G401.6 (cell line): Measurements from ENCODE around the gene ANTXRL.
"Not testable (repeated sequence)": the region's sequence is repeated elsewhere in the genome, so short reads cannot be mapped to it uniquely, and the experiment has no call there.

ENCODE experiments used
- FAIRE-seq: peaks from 2 replicates; lab custom pipeline; 2012; peaks lifted over from hg19 to GRCh38; lab: Jason Lieb, UNC

Gene ANTXRL

DNA sequence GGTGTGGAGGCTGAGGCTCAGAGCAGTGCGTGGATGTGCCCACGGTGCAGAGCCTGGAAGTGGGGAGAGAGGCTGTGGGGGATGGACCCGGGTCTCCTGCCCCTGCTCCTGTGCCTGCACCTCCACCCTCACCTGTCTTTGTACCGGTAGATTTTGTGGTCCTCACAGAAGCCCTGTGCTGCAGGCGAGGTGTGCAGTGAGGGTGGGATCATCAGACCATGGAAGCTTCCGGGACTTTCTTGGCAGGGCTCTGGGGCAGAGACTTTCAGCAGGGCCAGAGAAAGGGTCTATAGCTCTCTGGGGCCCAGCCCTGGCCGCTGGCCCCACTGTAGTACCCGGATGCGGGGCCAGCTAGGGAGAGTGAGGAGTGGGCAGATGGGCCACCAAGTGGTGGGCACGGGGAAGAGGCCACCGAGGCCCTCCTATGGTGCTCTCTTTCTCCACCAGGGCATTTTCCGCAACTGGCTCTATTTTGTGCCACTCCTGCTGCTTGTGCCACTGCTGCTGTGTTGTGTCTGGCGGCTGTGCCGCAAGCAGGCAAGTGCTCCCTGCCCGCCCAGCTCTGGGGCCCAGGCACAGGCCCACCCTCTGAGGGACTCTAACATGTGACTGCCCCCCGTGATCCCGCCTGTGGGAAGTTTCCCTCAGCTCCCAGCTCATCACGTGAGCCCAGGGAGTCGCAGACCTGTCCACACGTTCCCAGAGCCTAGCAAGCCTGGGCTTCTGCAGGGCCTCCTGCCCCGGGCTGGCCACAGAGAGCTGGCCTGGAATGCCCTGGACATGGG is 22.1 kb downstream of the ANTXRL start:
- FAIRE-seq: no peak

DNA sequence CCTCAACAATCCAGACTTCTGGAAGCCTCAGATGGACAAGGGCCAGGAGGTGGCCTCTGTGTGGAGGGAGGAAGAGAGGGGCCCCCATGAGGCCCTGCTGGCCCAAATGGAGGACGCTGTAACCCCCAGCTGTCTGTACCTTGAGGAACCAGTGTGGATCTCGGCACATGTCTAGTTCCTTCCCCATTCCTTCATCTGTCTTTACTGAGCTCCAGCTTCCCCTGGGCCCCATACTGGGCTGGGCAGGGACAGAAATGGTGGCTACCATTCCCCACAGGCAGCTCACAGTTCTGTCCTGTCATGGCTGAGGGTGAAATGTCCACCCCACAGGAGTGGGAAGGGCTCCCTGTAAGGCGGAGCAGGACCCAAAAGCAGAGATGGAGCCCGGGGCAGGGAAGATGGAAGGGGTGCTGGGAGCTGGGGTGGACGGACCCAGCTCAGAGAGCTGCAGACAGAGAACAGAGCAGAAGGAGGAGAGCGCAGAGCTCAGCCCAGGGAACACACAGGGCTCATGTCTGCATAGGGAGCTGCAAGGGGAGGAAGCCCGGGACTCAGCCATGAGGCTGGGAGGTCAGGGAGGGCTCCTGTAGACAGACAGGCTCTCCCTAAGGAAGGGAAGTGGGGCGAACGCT is 22.8 kb downstream of the ANTXRL start:
- FAIRE-seq: no peak

DNA sequence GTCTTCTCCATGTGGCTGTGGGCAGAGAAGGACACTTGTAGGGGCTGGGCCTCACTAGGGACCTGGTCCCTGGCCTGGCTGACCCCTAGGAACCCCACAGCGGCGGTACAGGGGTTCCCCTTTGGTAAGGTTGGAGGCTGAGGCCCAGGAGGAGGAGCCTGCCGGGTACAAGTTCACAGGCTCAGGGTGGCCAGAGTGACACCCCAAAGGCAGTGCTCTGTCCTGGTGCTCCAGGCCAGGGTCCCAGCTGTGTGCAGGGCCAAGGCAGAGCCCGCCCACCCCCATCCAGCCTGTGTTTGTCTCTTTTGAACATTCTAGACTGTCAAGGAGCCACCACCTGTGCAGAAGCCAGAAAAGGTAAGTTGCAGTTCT is 23.3 kb downstream of the ANTXRL start:
- no peak for FAIRE-seq

DNA sequence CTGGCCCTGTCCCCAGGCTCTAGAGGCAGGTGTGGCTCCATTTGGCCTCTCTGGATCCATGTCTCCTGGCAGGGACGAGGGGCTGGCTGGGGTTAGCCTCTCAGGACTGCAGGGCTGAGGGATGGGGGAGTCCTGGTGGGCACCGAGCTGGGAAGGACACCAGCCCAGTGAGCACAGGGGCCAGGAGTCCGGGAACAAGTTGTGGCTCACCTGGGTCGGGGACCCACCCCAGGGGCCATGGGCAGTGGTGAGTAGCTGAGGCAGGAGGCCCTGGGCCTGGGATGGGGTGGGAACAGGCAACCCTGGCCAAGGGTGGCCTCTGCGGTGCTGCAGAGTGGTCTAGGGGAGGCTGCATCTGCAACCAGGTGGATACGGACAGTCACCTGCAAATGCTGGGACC is 24.1 kb downstream of the ANTXRL start:
- FAIRE-seq: no peak

DNA sequence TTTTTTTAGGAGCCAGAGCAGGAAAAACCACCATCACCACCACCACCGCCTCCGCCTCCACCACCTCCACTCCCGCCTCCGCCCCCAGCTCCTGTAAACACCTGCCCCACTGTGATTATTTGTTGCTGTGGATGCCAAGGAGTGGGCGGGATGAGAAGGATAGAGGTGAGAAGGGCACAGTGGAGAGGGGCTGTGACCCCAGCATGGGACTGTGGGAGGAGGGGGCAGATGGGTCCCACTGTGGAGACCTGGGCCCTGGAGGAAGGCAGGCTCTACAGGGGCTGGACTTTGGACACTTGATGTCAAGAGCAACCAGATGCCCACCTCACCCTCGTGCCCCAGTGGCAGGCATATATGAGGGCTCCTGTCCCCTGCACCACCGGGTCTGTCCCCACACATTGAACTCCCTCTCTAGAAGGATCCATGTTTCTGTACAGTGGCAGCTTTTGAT is 24.7 kb downstream of the ANTXRL start:
- FAIRE-seq: no peak

DNA sequence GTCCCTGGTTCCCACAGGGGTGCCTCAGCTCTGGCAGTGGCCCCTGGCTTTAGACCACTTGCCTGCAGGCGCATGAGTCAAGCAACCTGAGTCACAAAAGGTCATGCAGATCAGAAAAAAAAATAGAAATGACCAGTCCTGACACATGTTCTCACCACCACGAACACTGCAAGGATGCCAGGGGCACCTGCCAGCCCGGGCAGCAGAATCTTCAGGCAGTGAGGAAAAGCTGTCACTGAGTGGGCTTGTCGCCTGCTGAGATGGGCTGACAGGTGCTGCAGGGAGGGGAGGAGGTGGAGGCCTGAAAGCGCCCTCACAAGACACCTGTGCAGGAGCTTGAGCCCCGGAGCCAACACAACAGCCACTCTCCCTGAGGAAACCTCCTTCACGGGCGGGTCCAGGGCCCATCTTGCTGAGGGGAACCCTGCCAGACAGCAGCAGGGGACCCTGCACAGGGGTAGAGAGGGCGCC is 25.2 kb downstream of the ANTXRL start:
- not testable (repeated sequence) for FAIRE-seq

DNA sequence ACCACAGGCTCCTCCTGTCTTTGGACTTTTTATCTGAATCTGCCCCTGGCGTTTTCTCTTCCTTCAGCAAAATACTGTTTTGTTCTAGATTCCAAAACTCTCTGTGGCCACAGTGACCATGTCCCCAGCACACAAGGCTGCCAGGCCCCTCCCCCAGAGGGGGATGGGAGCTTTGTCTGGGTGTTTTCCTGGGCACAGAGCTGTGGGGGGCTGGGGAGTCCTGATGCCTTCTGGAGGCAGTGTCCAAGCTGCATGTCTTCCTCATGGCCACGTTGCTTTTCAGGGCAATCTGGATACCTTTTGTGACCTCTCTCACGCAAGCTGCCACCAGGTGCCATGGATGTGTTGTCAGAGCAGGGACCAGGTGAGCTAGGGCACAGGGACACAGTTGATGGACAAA is 26.2 kb downstream of the ANTXRL start:
- FAIRE-seq: no peak

DNA sequence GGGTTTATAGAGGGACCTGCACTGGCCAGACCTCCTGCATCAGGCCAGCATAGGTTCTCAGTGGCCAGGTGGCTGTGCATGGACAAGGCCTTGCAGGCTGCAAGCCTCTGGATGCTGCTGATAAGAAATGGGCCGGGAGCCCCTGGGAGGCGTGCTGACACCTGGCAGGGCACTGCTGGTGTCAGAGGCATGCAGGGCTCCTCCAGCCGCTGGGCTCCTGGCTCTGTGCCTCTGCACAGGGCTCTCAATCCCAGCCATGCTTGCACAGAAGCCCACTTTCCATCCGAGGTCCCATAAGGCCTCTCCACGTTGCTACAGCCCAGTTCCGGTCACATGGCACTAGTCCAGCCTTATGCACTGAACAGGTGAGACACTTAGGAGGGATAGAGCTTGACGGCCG is 27.3 kb downstream of the ANTXRL start:
- FAIRE-seq: no peak

DNA sequence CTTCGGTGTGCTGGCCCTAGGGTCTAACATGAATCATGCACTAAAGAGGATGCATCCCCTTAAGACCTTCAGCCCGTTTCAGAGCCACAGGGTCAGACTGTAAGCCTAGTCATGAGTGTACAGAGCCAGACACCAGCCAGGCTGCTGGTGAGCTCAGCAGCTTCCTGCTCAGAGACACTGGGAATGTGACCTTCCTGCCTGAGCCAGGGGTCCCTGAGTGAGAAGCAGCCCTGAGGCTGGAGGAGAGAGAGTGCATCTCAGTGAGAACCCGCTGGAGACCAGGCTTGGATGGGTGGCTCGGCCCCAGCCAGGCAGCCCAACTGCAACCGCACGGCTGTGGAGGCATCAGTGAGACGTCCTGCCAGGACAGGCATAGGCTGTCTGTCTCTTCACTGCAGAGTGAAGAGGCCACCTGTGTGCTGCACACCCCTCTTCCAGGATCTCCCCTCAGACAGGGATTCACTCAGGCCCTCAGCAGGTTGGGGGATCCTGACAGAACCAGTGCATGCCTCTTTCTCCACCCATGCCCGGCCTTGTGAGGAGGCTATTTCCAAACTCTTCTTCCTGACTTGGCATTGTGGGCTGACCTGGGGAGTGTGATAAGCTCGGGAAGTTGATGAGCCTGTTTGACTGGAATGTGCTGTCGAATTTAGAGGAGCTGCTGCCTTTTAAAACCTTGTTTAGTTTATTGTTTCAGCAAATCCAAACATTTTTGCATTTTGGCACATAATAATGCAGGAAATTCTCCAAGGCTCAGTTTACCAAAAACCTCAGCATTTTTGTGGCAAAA is 28.5 kb downstream of the ANTXRL start:
- FAIRE-seq: not testable (repeated sequence)

DNA sequence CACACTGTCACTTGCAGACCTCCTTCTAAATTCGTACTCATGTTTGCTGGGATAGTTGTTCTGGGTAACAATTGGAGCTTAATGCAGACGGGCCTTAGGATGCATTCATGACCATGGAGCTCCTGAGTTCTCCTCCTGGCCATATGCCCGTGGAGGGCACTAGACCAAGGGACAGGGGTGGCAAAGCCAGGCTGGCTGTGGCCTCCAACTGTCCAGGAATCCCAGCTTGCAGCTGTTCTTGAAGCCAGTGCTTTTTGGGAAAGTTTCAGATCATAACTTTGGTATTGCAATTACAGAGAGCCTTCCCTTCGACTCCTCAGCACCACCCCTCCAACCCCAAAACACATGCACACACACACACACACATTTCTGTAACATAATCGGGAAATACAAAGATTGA is 30.6 kb downstream of the ANTXRL start:
- no peak for FAIRE-seq

DNA sequence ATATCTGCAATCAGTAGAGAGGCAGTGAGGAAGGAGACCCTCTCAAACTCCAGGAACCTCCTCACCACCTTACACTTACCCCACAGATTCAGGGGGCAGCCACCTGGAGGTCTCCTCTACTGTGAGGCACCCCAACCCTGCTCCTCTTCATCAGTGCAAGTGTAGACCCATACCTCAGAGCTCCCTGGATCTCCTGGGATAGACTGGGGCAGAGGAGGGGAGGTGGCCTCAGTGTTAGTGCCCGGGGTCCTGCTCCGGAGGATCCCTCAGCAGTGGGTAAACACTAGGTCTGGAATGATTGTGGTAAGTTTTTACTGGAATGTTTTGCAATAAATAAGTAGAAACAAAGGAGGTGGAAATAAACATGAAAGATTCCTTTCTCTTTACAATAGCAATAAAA is 31.1 kb downstream of the ANTXRL start:
- FAIRE-seq: no peak

DNA sequence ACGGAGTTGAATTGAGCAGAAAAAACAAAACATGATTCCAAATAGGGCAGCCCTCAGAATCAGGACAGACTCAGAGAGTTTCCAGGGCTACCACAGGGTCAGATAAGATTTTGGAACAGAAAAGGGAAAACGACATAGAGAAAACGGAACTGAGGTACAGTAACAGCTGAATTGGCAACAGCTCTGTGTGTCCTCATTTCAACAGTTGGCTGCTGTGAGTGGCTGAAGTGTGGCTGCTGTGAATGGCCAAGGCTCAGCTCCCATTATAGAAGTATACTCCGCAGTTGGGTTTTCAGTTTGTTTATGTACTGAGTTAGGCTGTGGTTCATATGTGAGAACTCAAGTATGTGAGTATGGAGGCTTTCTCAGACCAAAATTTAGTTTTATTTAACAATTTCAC is 32.0 kb downstream of the ANTXRL start:
- FAIRE-seq: no peak

DNA sequence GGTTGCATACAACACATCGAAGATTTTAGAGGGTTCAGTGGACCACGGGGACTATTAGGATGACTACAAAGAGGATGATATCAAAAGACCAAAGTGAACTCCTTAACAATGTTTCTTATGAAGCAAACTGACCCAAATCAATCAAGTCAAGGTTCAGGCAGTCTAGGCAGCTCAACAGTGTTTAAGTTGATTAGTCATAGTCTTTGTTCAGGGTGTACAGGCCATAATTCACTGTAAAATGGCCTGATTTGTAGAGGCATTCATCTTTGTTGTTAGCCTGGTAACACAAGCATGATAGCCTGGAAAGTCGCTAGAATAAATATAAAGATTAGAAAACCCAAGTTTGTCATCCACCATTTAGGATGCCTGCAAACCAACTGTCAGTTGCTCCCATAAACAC is 32.6 kb downstream of the ANTXRL start:
- FAIRE-seq: no peak

DNA sequence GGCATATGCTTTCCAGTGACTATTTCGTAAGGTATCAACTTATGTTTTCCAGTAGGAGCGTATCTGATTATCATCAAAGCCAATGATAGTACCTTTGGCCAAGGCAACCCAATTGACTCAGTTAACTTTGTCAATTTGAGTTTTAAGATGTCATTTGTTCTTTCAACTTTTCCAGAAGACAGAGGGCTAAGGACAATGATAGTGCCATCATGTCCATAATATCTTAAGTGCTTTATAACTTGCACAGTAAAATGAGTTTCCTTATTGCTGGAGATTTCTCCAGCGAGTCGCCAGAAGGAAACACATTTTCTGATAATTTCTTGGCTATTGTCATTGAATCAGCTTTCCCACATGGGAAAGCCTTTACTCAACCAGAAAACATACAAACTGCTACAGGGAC is 35.0 kb downstream of the ANTXRL start:
- no peak for FAIRE-seq

DNA sequence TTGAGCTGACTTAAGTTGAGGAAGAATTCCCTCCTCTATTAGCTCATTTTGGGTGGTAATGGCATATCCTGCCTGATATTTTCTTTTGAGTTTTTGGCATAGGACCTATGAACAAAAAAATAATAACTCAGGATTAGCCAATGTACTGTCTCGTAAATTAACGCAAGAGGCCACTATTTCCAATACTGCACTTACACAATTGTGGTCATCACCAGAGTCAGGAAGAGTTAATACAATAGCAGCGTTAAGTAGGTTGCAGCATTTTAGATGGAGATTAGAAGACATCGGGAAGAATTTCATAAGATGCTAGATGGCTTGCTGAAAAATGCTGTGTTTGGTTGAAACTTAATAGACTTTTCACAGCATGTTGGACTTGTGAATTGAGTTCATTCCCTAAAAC is 36.4 kb downstream of the ANTXRL start:
- FAIRE-seq: no peak

DNA sequence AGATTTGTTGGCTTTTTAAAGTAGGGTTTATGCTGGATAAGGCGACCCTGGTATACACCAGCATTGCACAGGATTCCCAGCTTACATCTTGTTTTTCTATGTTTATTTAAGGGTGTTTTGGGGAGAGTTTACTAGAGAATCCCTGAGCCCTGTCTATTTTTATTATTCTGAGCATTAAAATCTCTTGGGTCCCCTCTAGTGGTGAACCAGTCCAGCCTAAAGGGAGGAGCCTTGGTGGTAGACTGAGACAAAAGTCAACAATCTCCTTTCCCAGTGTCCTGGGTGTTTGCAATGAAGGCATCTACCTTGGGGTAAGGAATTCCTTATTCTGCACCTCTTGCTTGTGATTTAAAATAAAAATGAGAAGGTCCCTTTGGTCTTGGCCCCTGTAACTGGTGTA is 38.2 kb downstream of the ANTXRL start:
- no peak for FAIRE-seq

DNA sequence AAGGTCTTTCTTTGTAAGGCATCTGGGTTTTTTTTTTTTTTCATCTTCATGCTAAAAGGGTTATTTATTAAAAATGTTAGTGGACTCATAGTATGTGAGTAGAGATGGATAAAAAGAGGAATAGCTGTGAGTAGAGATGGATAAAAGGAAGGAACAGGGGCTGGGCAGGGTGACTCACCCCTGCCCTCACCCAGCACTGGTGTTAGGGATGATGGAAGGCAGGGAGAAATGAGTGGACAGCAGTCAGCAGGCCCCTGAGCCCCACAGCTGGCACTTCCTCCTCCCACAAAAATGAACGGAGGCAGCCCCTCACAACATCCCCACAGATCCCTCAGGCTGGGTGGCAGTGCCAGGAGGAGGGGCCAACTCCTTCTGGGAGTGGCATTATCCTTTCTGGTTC is 39.3 kb downstream of the ANTXRL start:
- no peak for FAIRE-seq

DNA sequence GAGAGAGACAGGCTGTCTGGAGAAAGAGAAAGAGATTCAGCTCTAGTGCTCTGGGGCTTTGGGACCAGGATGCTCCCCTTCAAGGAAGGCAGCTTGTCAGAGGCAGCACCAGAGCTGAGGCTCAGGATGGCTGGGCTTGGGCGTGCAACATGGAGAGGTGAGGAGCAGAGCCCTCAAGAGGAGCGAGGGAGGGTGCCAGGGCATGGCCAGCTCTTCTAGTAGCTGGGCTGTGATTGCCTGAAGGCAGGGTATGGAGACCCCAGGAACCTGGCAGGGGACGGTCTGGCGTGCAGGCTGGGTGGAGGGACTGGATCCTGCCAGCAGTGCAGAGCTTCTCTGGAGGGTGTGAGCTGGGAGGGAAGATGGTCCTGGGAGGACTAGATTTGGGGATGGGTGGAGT is 40.2 kb downstream of the ANTXRL start:
- FAIRE-seq: no peak

DNA sequence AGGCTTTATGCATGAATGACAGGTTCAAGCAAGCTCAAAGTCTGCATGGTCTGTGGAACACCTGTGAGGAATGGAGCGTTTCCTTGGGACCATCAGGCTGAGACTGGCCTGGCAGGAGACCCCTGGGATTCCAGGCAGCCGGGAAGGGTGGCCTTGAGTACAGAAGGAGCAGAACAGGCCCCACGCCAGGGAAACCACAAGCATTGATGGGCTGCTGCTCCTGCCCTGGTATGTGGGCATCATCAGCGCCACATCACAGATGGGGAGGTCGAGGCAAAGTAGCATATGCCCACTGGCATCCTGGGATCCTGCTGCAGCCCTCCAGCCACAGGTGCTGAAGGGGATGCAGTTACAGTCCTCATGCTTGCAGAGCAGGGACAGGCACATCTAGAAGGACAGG is 40.9 kb downstream of the ANTXRL start:
- FAIRE-seq: no peak

DNA sequence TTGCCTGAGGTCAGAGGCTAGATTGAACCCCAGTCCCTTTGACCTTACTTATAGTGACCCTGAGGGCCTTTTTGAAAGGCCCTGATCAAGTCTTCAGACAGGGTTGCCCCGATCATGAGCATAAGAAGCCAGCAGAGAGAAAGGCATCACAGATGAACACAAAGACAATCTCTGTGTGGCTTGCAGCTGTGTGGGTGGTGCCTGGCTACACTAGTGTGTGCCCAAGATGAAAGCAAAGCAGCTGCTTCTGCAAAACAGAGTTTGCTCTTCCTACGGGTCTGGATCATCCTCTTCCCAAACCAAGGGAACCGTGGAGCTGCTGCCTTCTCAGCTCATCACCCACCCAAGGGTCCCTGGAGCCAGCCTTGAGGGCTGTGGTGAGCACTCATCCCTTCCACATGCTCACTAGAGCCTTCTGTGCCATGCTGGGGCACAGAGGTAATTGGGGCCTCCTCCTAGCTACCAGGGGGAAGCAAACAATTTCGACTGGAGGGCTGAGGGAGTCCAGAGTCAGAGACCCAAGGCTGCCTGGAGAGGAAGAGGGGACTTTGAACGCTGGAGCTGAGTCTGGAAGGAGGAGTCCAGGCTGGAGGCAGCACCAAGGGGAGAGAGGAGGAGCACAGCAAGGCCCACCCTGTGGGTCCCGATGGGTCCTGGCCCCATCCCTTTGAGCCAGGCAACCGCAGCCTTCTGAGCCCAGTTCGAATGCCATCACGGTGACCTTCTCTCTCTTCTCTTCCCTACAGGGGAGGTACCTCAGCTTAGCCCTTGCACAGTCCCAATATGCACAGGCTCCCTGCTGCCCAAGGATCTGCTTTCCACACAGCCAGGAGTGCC is 42.3 kb downstream of the ANTXRL start:
- FAIRE-seq: no peak

DNA sequence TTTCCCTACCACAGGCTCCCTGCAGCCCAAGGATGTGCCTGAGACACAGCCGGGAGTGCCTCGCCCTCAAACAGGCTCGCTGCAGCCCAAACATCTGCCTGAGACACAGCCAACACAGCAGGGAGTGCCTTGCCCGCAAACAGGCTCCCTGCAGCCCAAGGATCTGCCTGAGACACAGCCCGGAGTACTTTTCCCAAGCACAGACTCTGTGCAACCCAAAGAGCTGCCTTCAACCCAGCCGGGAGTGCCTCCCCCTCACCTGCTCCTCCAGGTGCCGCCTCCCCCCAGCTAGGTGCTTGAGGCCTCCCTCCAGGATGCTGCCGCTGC is 42.9 kb downstream of the ANTXRL start:
- FAIRE-seq: no peak

DNA sequence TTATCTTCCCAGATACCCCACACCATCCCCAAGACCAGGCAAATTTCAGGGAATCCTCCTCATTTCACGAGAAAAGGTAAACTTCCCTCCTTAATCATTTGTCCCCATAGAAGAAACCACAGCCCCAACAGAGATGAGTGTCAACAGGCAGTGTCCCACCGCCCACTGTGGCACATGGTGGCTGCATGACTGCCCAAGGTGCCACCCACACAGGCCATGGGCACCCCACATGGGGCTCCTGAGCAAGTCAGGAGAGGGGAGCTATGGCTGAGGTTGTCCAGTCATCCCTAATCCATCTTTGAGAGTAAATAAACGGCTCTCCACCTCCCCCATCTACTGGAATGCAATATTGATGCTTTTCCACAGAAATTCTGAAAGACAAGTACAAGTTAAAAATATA is 44.1 kb downstream of the ANTXRL start:
- FAIRE-seq: no peak

DNA sequence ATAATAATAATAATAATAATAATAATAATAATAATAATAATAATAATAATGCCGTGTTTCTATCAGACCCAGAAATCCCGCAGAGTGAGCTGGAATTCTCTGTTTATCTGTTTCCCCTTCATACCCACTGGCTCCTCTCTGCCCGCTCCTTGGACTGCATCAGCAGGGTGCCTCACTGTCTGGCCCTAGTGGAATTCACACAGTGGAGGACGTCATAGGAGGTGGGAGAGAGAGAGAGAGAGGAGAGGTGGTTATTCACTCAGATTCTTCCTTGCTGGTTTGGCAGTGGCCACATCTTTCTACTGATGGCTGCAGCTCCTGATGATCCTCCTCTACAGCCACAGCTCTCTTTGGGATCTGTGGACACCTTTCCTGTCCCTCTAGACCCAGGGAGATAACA is 78.7 kb downstream of the ANTXRL start:
- FAIRE-seq: not testable (repeated sequence)
